ENCODE results near the gene EEF1AKMT1.

Gene EEF1AKMT1

GRCh38 chr13:20680416-20681080 is 93.2 kb downstream of the EEF1AKMT1 start:
- Mint-ChIP-seq H3K27ac (no peak overlapping the region), H3K36me3 (ENCODE audit: low read depth) (peaks cover 26% of the 10 kb centered on the region), H3K9me3 (no peaks in the 10 kb centered on the region), H3K27me3 (ENCODE audit: low read depth) (no peaks in the 10 kb centered on the region), H3K4me1 (peaks cover 7% of the 10 kb centered on the region), H3K4me3 (no peak overlapping the region)
- no peak for TF ChIP-seq CTCF (IDR thresholded peaks at IDR 0.05; ENCODE audit: unreplicated experiment in 3 of 3)

GRCh38 chr13:20679879-20680278 is 93.9 kb downstream of the EEF1AKMT1 start:
- H3K9me3 Mint-ChIP-seq = no peaks in the 10 kb centered on the region
- no peak overlapping the region for H3K27ac Mint-ChIP-seq
- peaks cover 7% of the 10 kb centered on the region for H3K4me1 Mint-ChIP-seq
- H3K36me3 Mint-ChIP-seq (ENCODE audit: low read depth) = peaks cover 31% of the 10 kb centered on the region
- H3K4me3 Mint-ChIP-seq = no peak overlapping the region
- TF ChIP-seq CTCF (IDR thresholded peaks at IDR 0.05; ENCODE audit: unreplicated experiment in 3 of 3) = no peak
- H3K27me3 Mint-ChIP-seq (ENCODE audit: low read depth) = no peaks in the 10 kb centered on the region

Data from nephron (organoid).